Body of pancreas (tissue), 4 donors: Measurements from ENCODE around the gene NTSR1.

Source experiments
- POLR2A ChIP-seq, 3 donors: fragments of 450-650 bp; IDR thresholded peaks; one replicate each; pipeline ENCODE4 v1.6.1; 2016; ENCODE audit warnings: antibody characterized with exemption in 3 of 3, mild to moderate bottlenecking in 2 of 3
- TF ChIP-seq, protein P1 (sequence below), 7 experiments: fragments of 450-650 bp in 4 of 7; fragments of 200-600 bp in 3 of 7; sonication (generic) in 3 of 7; IDR thresholded peaks; one replicate each; pipeline ENCODE4 v1.5.1; 2016 to 2019; ENCODE audit warnings: antibody characterized with exemption in 7 of 7

GRCh38 chr20:62764156-62764935 is 55.7 kb downstream of the NTSR1 start:
- TF ChIP-seq, protein P1, sequence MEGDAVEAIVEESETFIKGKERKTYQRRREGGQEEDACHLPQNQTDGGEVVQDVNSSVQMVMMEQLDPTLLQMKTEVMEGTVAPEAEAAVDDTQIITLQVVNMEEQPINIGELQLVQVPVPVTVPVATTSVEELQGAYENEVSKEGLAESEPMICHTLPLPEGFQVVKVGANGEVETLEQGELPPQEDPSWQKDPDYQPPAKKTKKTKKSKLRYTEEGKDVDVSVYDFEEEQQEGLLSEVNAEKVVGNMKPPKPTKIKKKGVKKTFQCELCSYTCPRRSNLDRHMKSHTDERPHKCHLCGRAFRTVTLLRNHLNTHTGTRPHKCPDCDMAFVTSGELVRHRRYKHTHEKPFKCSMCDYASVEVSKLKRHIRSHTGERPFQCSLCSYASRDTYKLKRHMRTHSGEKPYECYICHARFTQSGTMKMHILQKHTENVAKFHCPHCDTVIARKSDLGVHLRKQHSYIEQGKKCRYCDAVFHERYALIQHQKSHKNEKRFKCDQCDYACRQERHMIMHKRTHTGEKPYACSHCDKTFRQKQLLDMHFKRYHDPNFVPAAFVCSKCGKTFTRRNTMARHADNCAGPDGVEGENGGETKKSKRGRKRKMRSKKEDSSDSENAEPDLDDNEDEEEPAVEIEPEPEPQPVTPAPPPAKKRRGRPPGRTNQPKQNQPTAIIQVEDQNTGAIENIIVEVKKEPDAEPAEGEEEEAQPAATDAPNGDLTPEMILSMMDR (IDR thresholded peaks at IDR 0.05), result no peak
- no peak for TF ChIP-seq POLR2A (IDR thresholded peaks at IDR 0.05)
